NCI-H748 treated with DMSO at 0.1 percent for 48 hours (cell line): ENCODE measurements around the gene TAX1BP1.
"Not testable (repeated sequence)": the region's sequence is repeated elsewhere in the genome, so short reads cannot be mapped to it uniquely, and the experiment has no call there.

ENCODE experiments used
- DNase-seq: peaks from one replicate; lab custom pipeline; 2025; lab: John Stamatoyannopoulos, UW

TAX1BP1 gene

GRCh38 chr7:27843584-27844305, 103.8 kb downstream of the TAX1BP1 start:
- no peak for DNase-seq

- no peak for DNase-seq
These were observed 106.4 kb downstream of the TAX1BP1 start for GRCh38 chr7:27846388-27846787.

GRCh38 chr7:27850531-27850930, 110.6 kb downstream of the TAX1BP1 start:
- DNase-seq, result no peak

DNA sequence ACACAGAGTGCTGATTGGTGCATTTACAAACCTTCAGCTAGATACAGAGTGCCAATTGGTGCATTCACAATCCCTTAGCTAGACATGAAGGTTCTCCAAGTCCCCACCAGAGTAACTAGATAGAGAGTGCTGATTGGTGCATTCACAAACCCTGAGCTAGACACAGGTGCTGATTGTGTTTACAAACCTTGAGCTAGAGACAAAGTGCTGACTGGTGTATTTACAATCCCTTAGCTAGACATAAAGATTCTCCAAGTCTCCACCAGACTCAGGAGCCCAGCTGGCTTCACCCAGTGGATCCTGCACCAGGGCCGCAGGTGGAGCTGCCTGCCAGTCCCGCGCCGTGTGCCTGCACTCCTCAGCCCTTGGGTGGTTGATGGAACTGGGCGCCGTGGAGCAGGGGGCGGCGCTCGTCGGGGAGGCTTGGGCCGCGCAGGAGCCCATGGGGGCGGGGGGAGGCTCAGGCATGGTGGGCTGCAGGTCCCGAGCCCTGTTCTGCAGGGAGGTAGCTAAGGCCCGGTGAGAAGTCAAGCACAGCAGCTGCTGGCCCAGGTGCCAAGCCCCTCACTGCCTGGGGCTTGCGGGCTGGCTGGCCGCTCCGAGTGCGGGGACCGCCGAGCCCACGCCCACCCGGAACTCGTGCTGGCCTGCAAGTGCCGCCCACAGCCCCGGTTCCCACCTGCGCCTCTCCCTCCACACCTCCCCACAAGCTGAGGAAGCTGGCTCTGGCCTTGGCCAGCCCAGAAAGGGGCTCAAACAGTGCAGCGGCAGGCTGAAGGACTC, 116.9 kb downstream of the TAX1BP1 start:
- not testable (repeated sequence) for DNase-seq

DNA sequence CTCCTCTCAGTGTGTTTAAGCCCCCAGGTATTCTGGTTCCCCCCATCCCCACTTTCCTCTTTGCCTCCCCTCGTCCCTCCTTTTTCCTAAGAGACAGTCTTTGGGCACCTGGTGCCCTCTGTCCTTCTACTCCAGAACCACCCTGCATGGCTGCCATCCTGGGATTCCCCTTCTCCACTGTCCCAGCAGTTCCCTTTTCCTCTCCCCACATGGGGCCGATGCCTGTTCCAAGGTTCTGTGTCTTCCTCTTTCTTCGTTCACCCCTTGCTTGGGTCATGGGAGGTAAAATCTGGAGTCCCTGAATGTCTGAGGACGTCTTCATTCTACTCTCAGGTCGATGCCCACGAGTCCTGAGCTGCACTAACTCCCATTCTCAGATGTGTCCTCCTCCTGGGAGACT, 120.8 kb downstream of the TAX1BP1 start:
- DNase-seq, result no peak

DNA sequence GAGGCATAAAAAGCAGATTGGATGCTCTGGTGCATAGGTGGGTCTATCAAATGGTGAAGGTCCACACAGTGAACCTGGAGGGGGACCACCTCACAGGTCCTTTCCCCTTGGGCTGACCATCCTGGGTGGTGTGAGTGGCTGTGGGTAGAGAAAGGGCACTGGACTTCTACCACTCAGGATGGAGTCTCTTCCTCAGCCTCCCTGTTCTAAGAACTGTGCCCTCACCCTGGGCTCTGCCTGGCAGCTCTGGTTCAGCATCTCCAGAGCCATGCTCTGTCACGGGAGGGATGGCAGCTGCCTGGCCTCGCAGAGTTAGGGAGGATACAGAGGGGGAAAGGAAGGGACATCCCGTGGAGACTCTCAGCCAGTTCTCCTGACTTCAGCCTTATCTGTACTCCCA, 121.8 kb downstream of the TAX1BP1 start:
- DNase-seq, result no peak

DNA sequence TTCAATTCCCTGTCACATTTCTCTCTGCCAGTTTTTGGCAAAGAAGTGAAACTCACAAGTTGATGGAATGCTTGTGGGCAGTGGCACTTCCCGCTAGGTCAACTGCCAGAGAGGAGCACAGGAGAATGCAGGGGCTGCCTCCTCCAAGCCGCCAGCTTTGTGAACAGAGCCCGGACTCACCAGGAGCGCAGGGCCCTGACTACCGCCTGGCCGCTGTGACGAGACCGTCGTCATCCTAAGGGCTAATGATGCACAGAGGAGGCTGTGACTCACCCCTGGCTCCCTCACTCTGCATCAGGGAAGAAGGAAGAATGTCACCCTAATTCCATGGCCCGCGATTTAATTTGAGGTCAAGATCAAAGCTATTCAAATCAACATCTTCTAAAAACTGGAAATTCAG, 123.9 kb downstream of the TAX1BP1 start:
- no peak for DNase-seq

GRCh38 chr7:27866256-27866655, 126.3 kb downstream of the TAX1BP1 start:
- DNase-seq, result no peak

DNA sequence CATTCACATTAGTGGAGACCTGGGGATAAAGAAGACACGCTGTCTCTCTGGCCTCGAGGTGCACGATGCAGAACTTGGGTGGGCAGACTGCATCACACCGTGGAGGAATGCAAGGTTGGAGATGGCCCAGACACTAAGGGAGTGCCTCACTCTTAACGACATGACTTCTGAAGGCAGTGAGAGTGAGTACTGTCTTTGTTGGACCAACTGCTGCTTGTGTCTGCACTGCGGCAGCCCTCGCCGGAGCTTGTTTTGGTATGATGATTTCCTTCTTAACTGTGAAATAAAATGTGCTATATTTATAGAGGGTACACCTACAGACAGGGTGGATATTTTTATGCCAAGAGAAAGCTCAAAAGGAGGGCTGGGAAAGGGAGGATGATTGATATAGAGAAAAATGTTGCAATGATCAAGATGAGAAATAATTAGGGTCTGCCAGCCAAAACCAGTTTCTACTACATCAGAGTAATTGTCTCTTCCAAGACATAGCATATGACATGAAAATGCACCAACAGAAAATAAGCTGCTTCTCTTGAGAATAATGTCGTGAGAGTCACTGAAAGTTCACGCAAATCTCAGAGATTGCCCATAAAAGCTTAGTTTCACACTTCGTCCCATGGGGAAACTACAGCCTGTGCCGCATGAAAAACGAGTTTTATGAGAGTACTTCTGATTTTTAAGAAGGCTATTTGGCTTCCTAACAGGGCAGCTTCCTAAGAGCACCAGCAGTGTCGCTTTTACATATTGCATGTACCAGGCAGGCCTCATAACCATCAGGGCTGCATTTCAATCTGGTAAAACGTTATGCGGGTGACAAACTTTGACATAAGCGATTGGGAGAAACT, 127.1 kb downstream of the TAX1BP1 start:
- no peak for DNase-seq

DNA sequence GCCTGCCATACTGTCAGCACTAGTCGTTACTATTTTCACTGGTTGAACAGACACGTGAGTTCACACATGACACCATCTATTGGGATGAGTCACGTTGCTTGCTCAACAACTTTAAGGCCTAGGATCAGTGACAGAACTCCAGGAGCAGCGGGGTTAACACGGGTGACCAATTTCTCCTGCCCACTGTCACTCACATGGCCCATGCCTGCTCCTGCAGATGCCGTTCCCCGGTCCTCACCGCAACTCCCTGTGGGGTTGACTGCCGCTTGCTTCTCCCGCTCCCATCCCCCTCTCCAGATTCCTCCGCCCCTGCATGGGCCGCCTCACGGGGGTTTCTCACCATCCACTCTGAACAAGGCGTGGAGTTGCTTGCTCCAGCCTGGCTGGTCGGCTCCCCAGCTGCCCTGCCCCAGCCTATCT, 128.2 kb downstream of the TAX1BP1 start:
- DNase-seq, result no peak

- no peak for DNase-seq
These were observed 129.1 kb downstream of the TAX1BP1 start for GRCh38 chr7:27869056-27869455.

DNA sequence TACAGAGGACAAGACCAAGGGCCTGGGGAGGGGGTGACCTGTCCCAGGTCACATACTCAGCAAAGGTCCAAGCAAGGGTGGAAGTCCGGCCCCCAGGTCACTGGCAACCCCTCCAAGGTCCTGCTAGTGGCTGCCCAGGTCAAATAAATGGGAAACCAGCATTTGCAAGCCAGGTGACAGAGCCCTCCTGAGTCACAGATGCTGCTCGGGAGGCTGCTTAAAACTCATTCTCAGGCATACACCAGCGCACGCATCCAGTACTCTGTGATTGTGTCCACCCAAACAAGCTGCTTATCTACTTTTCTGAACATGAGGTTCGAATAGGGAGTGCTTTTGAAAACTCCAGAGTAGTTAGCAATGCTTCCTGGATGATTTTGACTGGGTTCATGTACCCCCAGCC, 130.6 kb downstream of the TAX1BP1 start:
- no peak for DNase-seq

DNA sequence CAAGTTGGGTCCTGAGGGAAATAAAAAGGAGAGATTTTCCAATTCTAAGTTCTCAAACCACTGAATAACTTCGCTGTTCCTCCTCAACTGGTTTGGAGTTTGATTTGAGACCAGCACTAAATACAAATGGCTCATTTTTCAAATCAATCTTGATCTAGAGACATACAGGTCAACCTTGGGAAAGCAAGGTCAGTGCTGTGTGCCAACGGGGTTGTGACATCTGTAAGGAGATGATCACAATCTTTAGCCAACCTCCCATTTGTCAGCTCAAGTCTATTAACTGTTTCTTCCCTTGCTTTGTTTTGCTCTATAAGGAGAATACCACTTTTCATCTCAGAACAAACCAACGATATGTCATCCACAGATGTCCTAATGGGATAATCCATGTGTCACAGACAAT, 131.1 kb downstream of the TAX1BP1 start:
- DNase-seq, result no peak

DNA sequence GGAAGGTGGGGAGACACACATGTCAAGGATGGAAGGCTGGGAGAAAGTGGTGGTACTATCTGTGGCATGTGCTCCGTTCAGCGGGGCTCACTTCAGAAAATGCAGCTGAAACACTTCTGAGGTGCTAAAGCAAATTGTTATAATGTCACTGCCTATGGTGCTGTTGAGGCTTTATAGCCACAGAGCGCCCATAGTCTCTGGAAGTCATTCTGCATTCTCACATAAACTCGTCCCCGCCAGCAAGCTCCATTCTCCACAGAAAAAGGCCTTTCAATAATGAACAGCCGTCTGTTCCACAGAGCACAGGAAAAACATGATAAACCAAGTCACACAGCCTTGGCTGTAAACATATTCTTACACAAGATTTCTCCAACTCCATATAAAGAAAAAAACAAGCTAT, 131.9 kb downstream of the TAX1BP1 start:
- DNase-seq, result no peak

DNA sequence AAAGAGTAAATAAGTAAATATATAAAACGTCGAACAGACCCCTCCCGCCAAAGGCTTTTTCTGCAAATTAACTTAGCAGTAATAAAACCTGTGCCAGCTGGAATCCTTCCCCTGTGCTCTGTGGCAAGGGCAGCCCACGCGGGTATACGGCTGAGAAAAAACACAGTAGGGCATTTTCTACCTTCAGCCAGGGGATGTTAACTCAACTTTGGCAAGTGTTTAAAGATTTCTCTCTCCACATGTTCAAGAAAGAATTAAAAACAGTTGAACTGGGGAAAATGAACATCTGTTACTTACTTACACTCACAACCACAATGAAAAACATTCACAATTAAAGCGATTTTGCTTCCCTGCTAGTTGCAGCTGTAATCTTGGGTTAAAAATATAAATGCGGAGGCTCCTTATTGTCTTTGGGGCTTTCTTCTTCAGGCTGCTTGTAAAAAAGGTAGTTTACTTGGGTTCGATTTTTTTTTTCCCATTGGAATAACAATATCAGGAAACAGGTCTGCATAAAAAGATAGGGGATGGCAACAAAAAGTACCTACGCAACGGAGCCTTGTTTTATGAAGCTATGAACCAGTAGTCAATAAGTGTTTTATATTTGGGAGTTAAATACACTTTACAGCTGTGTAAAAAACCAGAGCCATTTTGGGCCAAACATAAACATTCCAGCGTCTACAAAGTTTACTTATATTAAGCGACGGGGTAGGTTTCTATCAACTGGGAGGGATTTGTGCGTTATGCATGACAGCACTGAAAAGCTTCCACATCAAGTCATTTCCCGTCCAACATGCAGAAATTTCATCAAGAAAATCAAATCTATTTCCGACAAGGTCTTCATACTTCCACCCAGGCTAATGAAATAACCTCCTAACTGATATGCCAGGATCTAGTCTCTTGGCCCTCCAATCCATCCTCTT, 132.7 kb downstream of the TAX1BP1 start:
- DNase-seq, result no peak

DNA sequence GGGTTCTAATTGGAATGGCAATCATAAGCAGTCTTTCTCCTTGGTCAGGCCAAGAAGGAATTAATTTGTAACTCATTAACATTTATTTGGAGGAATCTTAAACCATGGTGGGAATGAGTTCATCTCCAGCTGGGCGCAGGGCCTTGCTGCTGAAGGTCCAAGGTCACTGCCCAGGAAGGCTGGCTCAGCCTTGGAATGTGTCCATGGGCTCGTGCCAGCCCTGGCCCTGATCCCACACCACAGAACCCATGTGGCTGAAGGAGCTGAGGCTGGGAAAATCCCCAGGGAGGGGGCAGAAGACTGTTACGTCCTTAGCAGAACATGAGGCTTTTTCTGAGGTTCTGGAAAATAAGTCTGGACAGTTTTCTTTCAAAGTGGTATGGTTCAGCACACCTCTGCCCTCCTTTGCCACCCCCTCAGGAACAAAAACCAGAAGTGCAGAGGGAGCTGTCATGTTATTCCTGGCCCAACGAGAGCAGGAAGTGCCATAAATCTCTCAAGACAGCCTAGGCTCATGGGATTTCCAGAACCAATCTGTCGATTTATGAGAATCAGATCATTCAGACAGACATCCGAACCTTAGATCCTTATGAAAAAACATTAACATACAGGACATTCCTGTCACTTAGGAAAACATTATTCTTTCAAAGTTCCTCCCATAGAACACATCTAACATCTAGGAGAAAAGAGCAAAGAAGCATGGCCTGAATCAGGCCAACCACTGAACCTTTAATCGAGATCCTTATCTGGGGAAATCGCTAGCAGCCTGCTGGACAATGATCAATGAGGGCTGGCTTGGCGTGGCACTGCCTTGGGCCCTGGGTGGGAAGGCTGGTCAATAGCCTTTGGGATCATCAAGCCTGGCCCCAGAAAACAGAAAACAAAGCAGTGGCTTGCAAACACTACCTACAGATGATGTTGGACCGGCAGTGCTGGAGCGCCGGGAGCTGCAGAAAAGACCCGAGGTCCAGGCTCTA, 134.3 kb downstream of the TAX1BP1 start:
- DNase-seq, result no peak

GRCh38 chr7:27875061-27875460, 135.1 kb downstream of the TAX1BP1 start:
- DNase-seq, result no peak

DNA sequence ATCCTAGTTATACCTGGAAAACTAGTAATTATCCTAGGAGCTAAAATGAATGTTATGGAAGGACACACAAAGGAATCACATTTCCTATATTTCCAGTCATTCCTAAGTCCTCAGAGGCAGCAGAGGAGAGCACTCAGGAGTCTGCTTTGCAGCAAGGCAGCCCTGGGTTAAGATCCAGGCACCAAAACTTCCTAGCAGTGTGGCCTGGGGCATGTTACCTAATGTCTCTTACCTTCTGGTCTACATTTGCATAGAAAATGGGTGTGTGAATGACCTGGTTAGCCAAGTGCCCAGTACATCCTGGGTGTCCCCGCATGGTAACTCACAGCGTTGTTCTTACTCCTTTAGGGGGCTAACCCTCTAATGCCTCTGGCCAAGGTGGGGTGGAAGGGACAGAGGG, 135.9 kb downstream of the TAX1BP1 start:
- no peak for DNase-seq

DNA sequence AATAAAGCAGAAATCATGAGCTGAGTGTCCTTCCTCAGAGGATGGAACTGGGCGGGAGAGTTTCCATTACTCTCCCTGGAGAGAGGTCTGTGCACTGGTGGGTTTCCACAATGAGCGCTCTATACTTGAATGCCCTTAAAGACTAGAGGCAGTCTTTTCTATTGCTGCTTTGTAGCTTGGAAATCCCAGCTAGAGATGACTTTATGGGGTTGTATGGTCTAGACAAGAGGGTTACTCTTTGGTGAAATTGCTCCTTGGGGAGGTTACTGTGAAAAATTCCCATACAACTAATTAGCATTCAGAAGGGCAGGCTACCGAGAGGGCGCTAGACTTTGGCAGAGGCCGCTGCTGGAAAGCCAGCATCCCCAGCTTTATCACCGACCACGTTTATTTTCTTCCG, 136.8 kb downstream of the TAX1BP1 start:
- DNase-seq, result no peak
